IMR-90 (cell line): ENCODE data around the gene COL8A1. TPM values are rescaled to one million over a fixed set of nuclear protein-coding genes. Genes with fewer than 3 reads are reported as not detected.

ENCODE experiments used
- ATAC-seq: fragments of 200-7000 bp; cut with Tn5 transposase; 2 replicates; pipeline ENCODE4 v1.9.1; 2020; ENCODE audit warnings: low read depth, mild to moderate bottlenecking, moderate library complexity
- BruUV-seq: library from RNA; stranded (reverse); fragments of 400-500 nt; replicated peaks from 2 replicates; lab custom pipeline; 2021; lab: Mats Ljungman, UMichigan
- CTCF ChIA-PET: fragments of 300-600 bp; formaldehyde crosslinking; extraction: SDS; loops from one replicate; lab custom pipeline; 2021; ENCODE audit warnings: antibody characterized with exemption; lab: Yijun Ruan, JAX
- POLR2A ChIA-PET: fragments of 300-600 bp; sonication (Branson Sonifier 250); formaldehyde crosslinking; loops from one replicate; lab custom pipeline; 2022; ENCODE audit warnings: antibody characterized with exemption; ENCODE audit not compliant: unreplicated experiment; lab: Charles Lee
- DNase-seq: peaks from one replicate; pipeline ENCODE4 v3.0.0; 2013
- H2AFZ ChIP-seq: replicated peaks from 2 replicates; pipeline ENCODE3; 2013; ENCODE audit warnings: low read length, mild to moderate bottlenecking; ENCODE audit not compliant: poor library complexity
- H2AK5ac ChIP-seq: 2 replicates; pipeline ENCODE4 v1.6.1; 2013; ENCODE audit warnings: low read depth, low read length, inconsistent platforms
- H2AK9ac ChIP-seq: replicated peaks from 2 replicates; pipeline ENCODE3; 2013; ENCODE audit warnings: mild to moderate bottlenecking, low read depth, low read length, moderate library complexity; ENCODE audit not compliant: poor library complexity
- H2BK120ac ChIP-seq: 2 replicates; pipeline ENCODE4 v1.6.1; 2013; ENCODE audit warnings: low read depth, low read length, inconsistent platforms
- H2BK15ac ChIP-seq: 3 replicates; pipeline ENCODE4 v1.6.1; 2013; ENCODE audit warnings: low read depth, low read length, inconsistent platforms
- H2BK20ac ChIP-seq: 2 replicates; pipeline ENCODE4 v1.6.1; 2013; ENCODE audit warnings: low read depth, mild to moderate bottlenecking, inconsistent platforms, low read length, moderate library complexity
- H2BK5ac ChIP-seq: 2 replicates; pipeline ENCODE4 v1.6.1; 2013; ENCODE audit warnings: mild to moderate bottlenecking, low read depth, low read length, inconsistent platforms; ENCODE audit not compliant: poor library complexity, severe bottlenecking
- H3K14ac ChIP-seq: replicated peaks from 2 replicates; pipeline ENCODE4 v1.6.1; 2013; ENCODE audit warnings: low read depth, low read length, inconsistent platforms
- H3K18ac ChIP-seq: 2 replicates; pipeline ENCODE4 v1.6.1; 2013; ENCODE audit warnings: low read depth, low read length, control low read depth
- H3K23ac ChIP-seq: 2 replicates; pipeline ENCODE4 v1.6.1; 2013; ENCODE audit warnings: low read depth, low read length, inconsistent platforms
- H3K27ac ChIP-seq: 2 replicates; pipeline ENCODE4 v1.5.1; 2013; ENCODE audit warnings: mild to moderate bottlenecking, control low read depth, low read length; ENCODE audit not compliant: insufficient read depth
- H3K27me3 ChIP-seq: 2 replicates; pipeline ENCODE4 v1.6.1; 2013; ENCODE audit warnings: low read length; ENCODE audit not compliant: control insufficient read depth, insufficient read depth
- H3K36me3 ChIP-seq: 2 replicates; pipeline ENCODE4 v1.6.1; 2013; ENCODE audit warnings: low read length, mixed read lengths; ENCODE audit not compliant: control insufficient read depth, insufficient read depth
- H3K4ac ChIP-seq: 2 replicates; pipeline ENCODE4 v1.6.1; 2013; ENCODE audit warnings: low read depth, low read length, inconsistent platforms
- H3K4me1 ChIP-seq: 2 replicates; pipeline ENCODE4 v1.6.1; 2013; ENCODE audit warnings: low read length, mixed read lengths; ENCODE audit not compliant: control insufficient read depth, insufficient read depth
- H3K4me2 ChIP-seq: 2 replicates; pipeline ENCODE4 v1.6.1; 2013; ENCODE audit warnings: low read depth, mild to moderate bottlenecking, control low read depth, low read length, moderate library complexity
- H3K4me3 ChIP-seq: 2 replicates; pipeline ENCODE4 v1.5.1; 2013; ENCODE audit warnings: low read depth, mild to moderate bottlenecking, control low read depth, low read length, moderate library complexity; ENCODE audit not compliant: insufficient read depth
- H3K56ac ChIP-seq: 2 replicates; pipeline ENCODE4 v1.6.1; 2013; ENCODE audit warnings: low read length, inconsistent platforms; ENCODE audit not compliant: insufficient read depth; ENCODE audit errors: extremely low read depth
- H3K79me1 ChIP-seq, 2 experiments: 2 replicates each; pipeline ENCODE4 v1.6.1; 2013; ENCODE audit warnings: low read length in 2 of 2, inconsistent platforms in 1 of 2, low read depth in 1 of 2
- H3K9ac ChIP-seq: 2 replicates; pipeline ENCODE4 v1.6.1; 2013; ENCODE audit warnings: low read depth, low read length, control low read depth
- H3K9me1 ChIP-seq: 2 replicates; pipeline ENCODE4 v1.6.1; 2013; ENCODE audit warnings: low read length, inconsistent platforms; ENCODE audit not compliant: insufficient read depth
- H3K9me3 ChIP-seq: 2 replicates; pipeline ENCODE4 v1.6.1; 2013; ENCODE audit warnings: low read length; ENCODE audit not compliant: control insufficient read depth, insufficient read depth
- H4K20me1 ChIP-seq: 2 replicates; pipeline ENCODE4 v1.6.1; 2013; ENCODE audit warnings: low read length, inconsistent platforms; ENCODE audit not compliant: insufficient read depth
- H4K5ac ChIP-seq: 2 replicates; pipeline ENCODE4 v1.6.1; 2013; ENCODE audit warnings: mild to moderate bottlenecking, low read depth, low read length, control low read depth
- H4K8ac ChIP-seq, 2 experiments: 2 replicates each; pipeline ENCODE4 v1.6.1; 2013; ENCODE audit warnings: low read depth in 2 of 2, low read length in 2 of 2, control low read depth in 1 of 2, inconsistent platforms in 1 of 2
- H4K91ac ChIP-seq: 2 replicates; pipeline ENCODE4 v1.6.1; 2013; ENCODE audit warnings: low read depth, low read length, inconsistent platforms; ENCODE audit not compliant: insufficient read depth
- FOS ChIP-seq: fragments of 150-350 bp; IDR thresholded peaks from 2 replicates; pipeline ENCODE4 v1.6.1; 2016; ENCODE audit warnings: low read depth, low read length
- MAFK ChIP-seq: IDR thresholded peaks from 2 replicates; pipeline ENCODE4 v1.6.1; 2012; ENCODE audit warnings: low read depth, low read length, improper control_type of control experiment
- RCOR1 ChIP-seq: IDR thresholded peaks from 2 replicates; pipeline ENCODE4 v1.6.1; 2012; ENCODE audit warnings: mild to moderate bottlenecking, low read length, improper control_type of control experiment; ENCODE audit not compliant: insufficient replicate concordance
- RFX5 ChIP-seq: IDR thresholded peaks from 2 replicates; pipeline ENCODE4 v1.8.0; 2012; ENCODE audit warnings: low read depth, mild to moderate bottlenecking, low read length, moderate library complexity
- WGBS, 2 experiments: methylation state at CpG; one replicate each; pipeline versions ENCODE4 v1.1.5 to v1.1.7; 2013; ENCODE audit warnings: missing lambda C conversion rate in 2 of 2; ENCODE audit not compliant: insufficient read length in 1 of 2; ENCODE audit errors: extremely low coverage in 2 of 2; 5-methylcytosine and 5-hydroxymethylcytosine counted together
- dilution Hi-C: fragments of 300-500 bp; cut with HindIII; formaldehyde crosslinking; loops from one replicate; pipeline ENCODE4 v1.14.3; 2018; ENCODE audit warnings: low sequenced_read_pairs; ENCODE audit not compliant: unreplicated experiment
- in situ Hi-C: fragments of 300-500 bp; cut with MboI; formaldehyde crosslinking; loops from 3 replicates; pipeline ENCODE4 v1.14.3; 2019; ENCODE audit warnings: low sequenced_read_pairs, inconsistent platforms, mixed read lengths
- intact Hi-C: fragments of 100-400 bp; cut with micrococcal nuclease; formaldehyde crosslinking; loops from 2 replicates; pipeline ENCODE4 v1.10.0; 2022
- polyA plus RNA-seq, 3 experiments: library from polyadenylated mRNA; depleted of rRNA; stranded (reverse); fragments of >200 nt; gene quantifications; 2 replicates each; pipeline ENCODE4 v1.2.3, GENCODE V29; 2012; ENCODE audit warnings: low replicate concordance in 1 of 3
- total RNA-seq: library from RNA; depleted of rRNA; stranded (reverse); fragments of >200 nt; gene quantifications from 2 replicates; pipeline ENCODE4 v1.2.3, GENCODE V29; 2012
- TF ChIP-seq, protein P1 (sequence below): conservative IDR thresholded peaks from 2 replicates; pipeline ENCODE4 v1.5.1; 2012; ENCODE audit warnings: mild to moderate bottlenecking, low read depth, low read length, improper control_type of control experiment

Gene COL8A1
- total and polyA plus RNA-seq, 2 of the 4 experiments (the other 2 are of a cell fraction) = 119 to 151 TPM

DNA sequence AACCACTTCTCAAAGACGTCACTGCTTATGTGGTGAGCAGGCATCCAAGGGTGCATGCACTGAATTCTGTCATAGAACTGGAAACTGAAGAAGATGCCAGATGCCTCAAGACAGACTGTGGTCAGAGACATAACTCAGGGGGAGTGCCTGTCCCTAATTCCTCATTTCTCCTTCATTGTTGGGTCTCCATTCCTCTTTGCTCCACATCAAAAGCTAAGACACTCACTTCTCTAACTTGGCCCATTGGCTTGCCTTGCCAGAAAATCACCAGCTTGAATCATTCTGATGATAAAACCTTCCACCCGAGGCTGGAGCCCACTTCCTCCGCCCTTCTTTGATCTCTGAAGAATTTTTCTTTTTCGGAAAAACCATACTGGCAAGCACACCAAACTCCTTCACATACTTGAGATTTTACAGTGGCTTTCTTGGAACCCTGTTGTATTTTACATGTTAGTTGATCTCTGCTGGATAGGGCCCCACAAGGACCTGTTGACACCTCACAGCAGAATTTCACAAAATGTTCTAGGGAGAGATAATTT is 69.9 kb downstream of the COL8A1 start:
- BruUV-seq = no TSS peak
- Histone ChIP-seq H3K9ac (no peak overlapping the region), H4K20me1 (no peaks in the 10 kb centered on the region), H4K8ac (no peak overlapping the region), H3K18ac (no peak overlapping the region), H3K27ac (no peak overlapping the region), H3K56ac (no peak overlapping the region), H2BK120ac (no peak overlapping the region), H2BK20ac (no peak overlapping the region), H3K23ac (no peak overlapping the region), H2BK15ac (no peak overlapping the region), H3K79me1 (peaks cover 9 to 12% of the 10 kb centered on the region in 2 experiments; a peak in 3 of 4 replicates), H3K4ac (no peak overlapping the region; the same call in 1 of the 2 replicates), H2AK9ac (no peak overlapping the region), H3K4me2 (no peak overlapping the region), H3K27me3 (no peaks in the 10 kb centered on the region), H4K5ac (no peak overlapping the region), H3K4me1 (peaks cover 4% of the 10 kb centered on the region), H2AFZ (no peak overlapping the region), H4K91ac (no peak overlapping the region), H3K4me3 (no peak overlapping the region), H3K9me3 (no peaks in the 10 kb centered on the region), H2AK5ac (no peak overlapping the region), H2BK5ac (no peak overlapping the region), H3K14ac (no peak overlapping the region), H3K36me3 (peaks cover 7% of the 10 kb centered on the region), H3K9me1 (peaks cover 10% of the 10 kb centered on the region)
- dilution Hi-C loops (no loop called here), intact Hi-C loops (no loop called here), in situ Hi-C loops (no loop called here)
- TF ChIP-seq RCOR1 (no peak), FOS (no peak), MAFK (no peak), RFX5 (no peak)
- TF ChIP-seq, protein P1, sequence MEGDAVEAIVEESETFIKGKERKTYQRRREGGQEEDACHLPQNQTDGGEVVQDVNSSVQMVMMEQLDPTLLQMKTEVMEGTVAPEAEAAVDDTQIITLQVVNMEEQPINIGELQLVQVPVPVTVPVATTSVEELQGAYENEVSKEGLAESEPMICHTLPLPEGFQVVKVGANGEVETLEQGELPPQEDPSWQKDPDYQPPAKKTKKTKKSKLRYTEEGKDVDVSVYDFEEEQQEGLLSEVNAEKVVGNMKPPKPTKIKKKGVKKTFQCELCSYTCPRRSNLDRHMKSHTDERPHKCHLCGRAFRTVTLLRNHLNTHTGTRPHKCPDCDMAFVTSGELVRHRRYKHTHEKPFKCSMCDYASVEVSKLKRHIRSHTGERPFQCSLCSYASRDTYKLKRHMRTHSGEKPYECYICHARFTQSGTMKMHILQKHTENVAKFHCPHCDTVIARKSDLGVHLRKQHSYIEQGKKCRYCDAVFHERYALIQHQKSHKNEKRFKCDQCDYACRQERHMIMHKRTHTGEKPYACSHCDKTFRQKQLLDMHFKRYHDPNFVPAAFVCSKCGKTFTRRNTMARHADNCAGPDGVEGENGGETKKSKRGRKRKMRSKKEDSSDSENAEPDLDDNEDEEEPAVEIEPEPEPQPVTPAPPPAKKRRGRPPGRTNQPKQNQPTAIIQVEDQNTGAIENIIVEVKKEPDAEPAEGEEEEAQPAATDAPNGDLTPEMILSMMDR = no peak
- POLR2A ChIA-PET = no interaction called here
- WGBS, 2 experiments = 62% methylated on average over 2 of the region's 4 CpGs; no CpG with 5 or more reads in 1 of the 2 experiments
- DNase-seq (peak; percentile 33), ATAC-seq (no peak; the same call in 1 of the 2 replicates)
- CTCF ChIA-PET = no interaction called here
